ENCODE results near the gene HDAC4.
A peak's percentile ranks its signal among the peaks of the same experiment; 100 is the strongest.

Gene HDAC4

GRCh38 chr2:239193925-239194677 is 206.7 kb downstream of the HDAC4 start:
- DNase-seq = no peak

DNA sequence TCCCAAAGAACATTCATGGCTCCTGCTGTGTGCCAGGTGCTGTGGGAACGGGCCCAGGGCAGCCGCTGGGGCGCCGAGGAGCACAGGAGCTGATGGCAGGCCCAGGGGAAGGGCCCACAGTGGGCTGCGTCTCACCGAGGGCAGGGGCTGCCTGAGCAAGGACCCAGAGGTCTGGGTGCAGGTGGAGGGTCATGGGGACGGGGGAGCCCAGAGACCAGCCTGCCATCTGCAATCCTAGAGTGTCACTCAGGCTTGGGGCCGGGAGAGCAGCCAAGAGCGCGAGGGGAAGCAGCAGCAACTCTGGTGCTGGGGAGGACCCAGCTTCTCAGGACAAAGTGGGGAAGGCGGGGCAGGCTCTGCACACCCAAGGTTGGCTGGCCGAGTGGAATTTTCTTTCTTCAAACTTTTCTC is 207.4 kb downstream of the HDAC4 start:
- no peak for DNase-seq

DNA sequence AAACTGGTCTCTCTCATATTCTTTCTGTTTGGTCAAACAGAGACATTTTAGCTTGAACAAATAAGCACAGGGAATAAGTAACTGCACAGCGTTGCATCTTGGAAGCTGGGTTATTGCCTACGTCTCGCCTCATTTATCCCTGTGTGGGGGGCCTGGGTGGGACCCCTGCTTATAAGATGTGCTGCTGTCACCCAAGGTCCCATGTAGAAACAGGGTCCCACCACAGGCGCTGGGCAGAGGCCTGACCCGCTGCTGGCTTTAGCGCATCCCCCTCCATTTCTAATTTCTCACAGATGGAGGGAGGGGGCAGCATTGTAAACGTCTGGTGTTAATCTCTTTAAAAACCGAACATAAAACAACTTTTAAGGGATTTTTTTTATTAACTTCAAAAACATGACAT is 207.8 kb downstream of the HDAC4 start:
- no peak for DNase-seq

- no peak for DNase-seq
Observed at GRCh38 chr2:239192456-239192855, 208.4 kb downstream of the HDAC4 start.

GRCh38 chr2:239190921-239191885 is 209.6 kb downstream of the HDAC4 start:
- DNase-seq = no peak

GRCh38 chr2:239190361-239190760 is 210.5 kb downstream of the HDAC4 start:
- DNase-seq = no peak

DNA sequence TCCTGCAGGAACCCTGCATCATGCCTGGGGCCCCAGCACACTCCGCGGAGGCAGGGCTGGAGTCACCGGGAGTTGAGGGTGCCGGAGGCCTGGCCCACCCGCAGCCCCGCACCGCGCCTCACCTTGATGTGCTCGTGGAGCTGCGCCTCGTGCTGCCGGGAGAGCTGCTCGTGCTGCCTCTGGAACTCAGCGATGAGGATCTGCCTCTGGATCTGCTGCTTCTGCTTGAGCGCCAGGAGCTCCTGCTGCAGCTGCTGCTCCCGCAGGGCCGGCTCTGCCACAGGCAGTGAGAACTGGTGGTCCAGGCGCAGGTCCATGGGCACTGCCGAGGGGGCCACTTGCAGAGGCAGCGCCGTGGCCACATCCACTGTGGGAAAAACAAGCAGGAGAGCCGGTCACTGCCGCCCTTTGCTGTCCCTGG is 211.1 kb downstream of the HDAC4 start:
- no peak for DNase-seq

GRCh38 chr2:239188536-239188935 is 212.3 kb downstream of the HDAC4 start:
- no peak for DNase-seq

GRCh38 chr2:239187464-239188253 is 213.2 kb downstream of the HDAC4 start:
- no peak for DNase-seq

- DNase-seq = no peak
Observed at GRCh38 chr2:239186516-239187357, 214.1 kb downstream of the HDAC4 start.

GRCh38 chr2:239184968-239185903 is 215.6 kb downstream of the HDAC4 start:
- DNase-seq = no peak

GRCh38 chr2:239184179-239184578 is 216.6 kb downstream of the HDAC4 start:
- DNase-seq = no peak

GRCh38 chr2:239182981-239183791 is 217.6 kb downstream of the HDAC4 start:
- DNase-seq = no peak

GRCh38 chr2:239181903-239182581 is 218.8 kb downstream of the HDAC4 start:
- peak; percentile 39 for DNase-seq

DNA sequence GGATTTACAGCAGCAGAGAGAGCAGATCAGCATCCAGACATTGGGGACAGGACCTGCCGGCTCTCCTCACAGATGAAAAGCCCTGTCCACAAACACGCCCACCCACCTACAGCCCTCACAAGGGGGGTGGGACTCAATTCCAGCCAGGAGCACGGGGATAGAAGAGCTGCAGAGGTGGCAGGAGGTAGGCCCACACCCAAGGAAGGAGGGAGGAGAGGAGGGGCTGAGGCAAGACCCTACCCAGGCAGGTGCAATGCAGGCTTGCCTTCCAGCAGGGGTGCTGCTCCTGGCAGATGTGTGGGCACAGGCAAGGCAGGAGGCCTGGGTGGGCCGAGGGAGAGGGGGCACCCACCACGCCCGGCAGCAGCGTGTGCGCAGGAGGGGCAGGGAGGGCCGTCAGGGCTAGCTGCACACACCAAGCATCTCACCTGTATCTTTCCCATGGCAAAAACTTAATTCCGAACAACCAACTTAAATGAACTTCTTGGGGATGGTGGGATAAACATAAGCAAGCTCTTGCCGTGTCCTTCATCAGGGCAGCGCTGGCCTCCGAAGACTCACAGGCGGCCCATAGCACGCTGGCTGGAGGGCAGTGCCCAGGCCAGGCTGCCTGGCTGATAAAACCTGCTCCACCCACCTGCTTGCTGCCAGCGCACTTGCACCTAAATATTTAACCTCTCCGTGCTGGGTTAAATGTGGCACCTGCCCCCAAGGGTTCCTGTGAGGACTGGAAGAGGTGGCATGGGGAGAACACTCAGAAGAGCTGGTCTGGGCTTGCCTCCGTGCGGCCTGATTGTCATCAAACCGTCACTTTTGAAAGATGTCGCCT is 219.5 kb downstream of the HDAC4 start:
- DNase-seq = no peak

GRCh38 chr2:239180526-239181073 is 220.2 kb downstream of the HDAC4 start:
- DNase-seq = no peak

GRCh38 chr2:239179851-239180371 is 220.9 kb downstream of the HDAC4 start:
- no peak for DNase-seq

GRCh38 chr2:239178954-239179353 is 221.9 kb downstream of the HDAC4 start:
- DNase-seq = no peak
